ENCODE data around the gene P4HA1.

DNA sequence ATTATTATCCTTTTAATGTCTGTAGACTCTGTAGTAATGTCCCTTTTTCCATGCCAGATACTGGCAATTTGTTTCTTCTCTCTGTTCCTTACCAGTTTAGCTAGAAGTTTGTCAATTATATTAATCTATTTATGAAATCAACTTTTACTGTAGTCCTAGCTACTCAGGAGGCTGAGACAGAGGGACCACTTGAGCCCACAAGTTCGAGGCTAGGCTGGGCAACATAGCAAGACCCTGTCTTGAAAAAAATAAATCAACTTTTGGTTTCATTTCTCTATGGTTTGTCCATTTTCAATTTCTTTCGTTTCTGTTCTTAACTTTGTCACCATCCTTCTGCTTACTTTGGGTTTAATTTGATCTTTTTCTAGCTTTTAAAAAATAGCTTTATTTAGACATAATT, 99.6 kb downstream of the P4HA1 start:
- TF ChIP-seq GATA2 (IDR thresholded peaks at IDR 0.05; ENCODE audit: low read depth, low read length) = no peak
- TF ChIP-seq GATA3 (IDR thresholded peaks at IDR 0.05; ENCODE audit: low read depth, low read length) = no peak
